Tibial nerve (tissue), 3 donors: ENCODE results near the gene KRT2.

Experiments used
- CTCF ChIP-seq, 5 experiments: fragments of 200-600 bp in 3 of 5; fragments of 450-650 bp in 2 of 5; sonication (generic) in 3 of 5; IDR thresholded peaks; one replicate each; pipeline ENCODE4 v1.5.1; 2016 to 2019; ENCODE audit warnings: antibody characterized with exemption in 5 of 5, mild to moderate bottlenecking in 3 of 5, moderate library complexity in 2 of 5
- POLR2A ChIP-seq, 2 donors: fragments of 450-650 bp; IDR thresholded peaks; one replicate each; pipeline ENCODE4 v1.6.1; 2017; ENCODE audit warnings: antibody characterized with exemption in 2 of 2, mild to moderate bottlenecking in 2 of 2, moderate library complexity in 2 of 2

GRCh38 chr12:52656616-52657015 lies 4.6 kb upstream of the KRT2 start:
- TF ChIP-seq CTCF (IDR thresholded peaks at IDR 0.05) (no peak), POLR2A (IDR thresholded peaks at IDR 0.05) (no peak)
